HG03097 (cell line): ENCODE results near the gene DRC7.

ENCODE experiments used
- ATAC-seq: cut with Tn5 transposase; IDR thresholded peaks from one replicate; pipeline ENCODE4 v1.9.1; 2021; ENCODE audit not compliant: unreplicated experiment, low FRiP score

DRC7 gene

GRCh38 chr16:57749101-57749692 lies 54.6 kb downstream of the DRC7 start:
- ATAC-seq = no peak

GRCh38 chr16:57749856-57750452 lies 55.3 kb downstream of the DRC7 start:
- no peak for ATAC-seq

GRCh38 chr16:57750796-57751538 lies 56.4 kb downstream of the DRC7 start:
- ATAC-seq = no peak

DNA sequence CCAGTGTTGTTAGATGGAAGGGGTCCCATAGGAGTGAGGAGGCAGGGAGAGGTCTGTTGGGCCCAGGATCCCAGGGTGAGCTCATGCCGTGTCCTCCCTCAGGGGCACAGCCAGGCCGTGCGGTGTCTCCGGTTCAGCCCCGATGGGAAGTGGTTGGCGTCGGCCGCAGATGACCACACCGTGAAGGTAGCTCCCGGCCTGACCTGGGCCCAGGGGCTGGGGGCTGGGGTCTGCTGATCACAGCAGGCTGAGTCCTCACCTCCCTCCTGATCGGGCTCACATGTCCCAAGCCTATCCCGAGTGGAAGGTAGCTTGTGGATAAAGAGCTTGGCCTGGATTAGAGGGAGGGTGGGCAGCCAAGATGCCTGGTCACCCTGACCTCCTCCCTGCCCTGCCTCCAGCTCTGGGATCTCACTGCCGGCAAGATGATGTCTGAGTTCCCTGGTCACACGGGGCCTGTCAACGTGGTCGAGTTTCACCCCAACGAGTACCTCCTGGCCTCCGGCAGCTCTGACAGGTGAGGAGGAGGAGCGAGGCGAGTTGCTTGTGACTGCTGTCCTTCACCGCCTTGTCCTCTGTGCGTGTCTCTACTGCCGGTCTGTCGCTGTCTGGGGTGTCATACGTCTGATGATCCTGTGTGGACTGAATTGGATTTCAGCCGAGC lies 57.1 kb downstream of the DRC7 start:
- ATAC-seq = no peak

- no peak for ATAC-seq
Measured at GRCh38 chr16:57752203-57752580, 57.6 kb downstream of the DRC7 start.

DNA sequence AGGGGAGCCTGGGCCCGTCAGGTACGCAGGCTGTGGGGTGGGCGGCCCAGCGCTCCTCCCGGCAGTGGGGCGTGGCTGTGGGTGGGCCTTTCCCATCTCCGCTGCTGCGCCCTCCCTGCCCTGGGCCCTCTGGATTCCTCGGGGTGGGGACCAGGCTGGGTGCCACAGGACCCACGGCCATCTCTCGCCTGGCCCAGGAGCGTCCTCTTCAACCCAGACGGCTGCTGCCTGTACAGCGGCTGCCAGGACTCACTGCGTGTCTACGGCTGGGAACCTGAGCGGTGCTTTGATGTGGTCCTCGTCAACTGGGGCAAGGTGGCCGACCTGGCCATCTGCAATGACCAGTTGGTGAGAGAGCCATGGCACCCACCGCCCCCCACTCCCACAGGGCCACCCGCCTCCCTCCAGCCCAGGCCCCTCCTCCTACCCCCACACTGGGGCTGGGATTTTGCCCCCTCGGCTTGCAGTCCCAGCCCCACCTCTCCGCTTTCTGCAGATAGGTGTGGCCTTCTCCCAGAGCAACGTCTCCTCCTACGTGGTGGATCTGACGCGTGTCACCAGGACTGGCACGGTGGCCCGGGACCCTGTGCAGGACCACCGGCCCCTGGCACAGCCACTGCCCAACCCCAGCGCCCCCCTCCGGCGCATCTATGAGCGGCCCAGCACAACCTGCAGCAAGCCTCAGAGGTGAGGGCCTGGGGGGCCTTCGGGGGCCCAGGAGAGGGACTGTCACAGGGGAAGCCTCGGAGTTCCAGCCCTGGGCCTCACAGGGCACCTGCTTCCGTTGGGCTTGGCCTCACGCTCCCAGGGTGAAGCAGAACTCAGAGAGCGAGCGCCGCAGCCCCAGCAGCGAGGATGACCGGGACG lies 58.2 kb downstream of the DRC7 start:
- ATAC-seq = no peak

GRCh38 chr16:57753448-57754353 lies 59.1 kb downstream of the DRC7 start:
- ATAC-seq = no peak

DNA sequence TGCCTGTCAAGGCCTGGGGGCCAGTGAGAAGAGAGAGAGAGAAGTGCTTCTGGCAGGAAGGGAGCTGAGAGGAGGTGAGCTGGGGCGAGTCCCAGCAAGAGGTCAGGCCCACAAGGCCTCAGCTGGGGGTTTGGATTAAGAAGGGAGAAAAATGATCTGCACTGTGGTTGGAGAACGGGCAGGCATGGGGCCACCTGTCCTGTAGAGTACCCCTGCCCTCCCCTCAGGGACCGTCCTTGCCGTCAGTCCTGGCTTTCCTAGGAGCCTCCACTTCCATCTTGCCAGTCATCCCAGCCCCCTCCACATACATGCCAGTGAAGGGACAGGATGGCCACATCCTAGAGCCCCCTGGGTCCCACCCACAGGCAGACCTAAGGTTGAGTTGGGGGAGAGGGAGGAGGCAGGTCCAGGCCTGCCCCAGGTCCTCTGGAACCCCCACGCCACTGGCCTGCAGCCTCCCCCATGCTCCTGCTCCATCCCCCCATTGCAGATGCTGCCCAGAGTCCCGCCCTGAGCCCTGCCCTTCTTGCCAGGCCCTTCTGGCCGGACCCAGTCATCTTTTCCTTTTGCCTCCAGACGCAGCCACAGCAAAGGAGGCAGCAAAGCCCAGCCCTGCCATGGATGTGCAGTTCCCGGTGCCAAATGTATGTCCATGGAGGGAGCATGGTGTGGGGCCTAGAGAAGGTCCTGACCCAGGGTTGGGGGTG lies 59.9 kb downstream of the DRC7 start:
- ATAC-seq = no peak

- ATAC-seq = no peak
Measured at GRCh38 chr16:57755061-57755684, 60.6 kb downstream of the DRC7 start.

GRCh38 chr16:57755726-57756423 lies 61.3 kb downstream of the DRC7 start:
- no peak for ATAC-seq

- no peak for ATAC-seq
Measured at GRCh38 chr16:57756424-57757325, 62.1 kb downstream of the DRC7 start.

DNA sequence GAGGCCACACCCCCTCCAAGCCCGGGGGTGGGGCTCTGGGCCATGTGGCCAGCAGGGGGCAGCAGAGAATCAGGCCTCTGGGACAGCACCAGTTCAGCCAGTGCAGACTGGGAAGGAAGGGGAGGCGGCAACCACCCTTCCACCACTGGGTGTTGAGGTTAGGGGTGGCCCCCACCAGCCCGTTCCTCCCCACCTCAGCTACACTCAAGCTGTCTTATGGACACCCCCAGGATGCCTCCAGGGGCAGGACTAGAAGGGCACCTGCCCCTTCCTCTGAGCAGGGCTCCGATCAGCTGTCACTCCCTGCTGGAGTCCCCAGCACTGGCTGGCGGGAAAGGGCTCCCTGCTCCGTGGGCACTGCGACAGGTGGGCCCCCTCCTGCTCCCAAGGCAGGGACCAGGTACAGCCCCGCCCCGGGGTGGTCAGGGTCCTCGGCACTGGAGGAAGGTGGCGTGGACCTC lies 62.8 kb downstream of the DRC7 start:
- no peak for ATAC-seq

GRCh38 chr16:57757883-57758282 lies 63.3 kb downstream of the DRC7 start:
- no peak for ATAC-seq

DNA sequence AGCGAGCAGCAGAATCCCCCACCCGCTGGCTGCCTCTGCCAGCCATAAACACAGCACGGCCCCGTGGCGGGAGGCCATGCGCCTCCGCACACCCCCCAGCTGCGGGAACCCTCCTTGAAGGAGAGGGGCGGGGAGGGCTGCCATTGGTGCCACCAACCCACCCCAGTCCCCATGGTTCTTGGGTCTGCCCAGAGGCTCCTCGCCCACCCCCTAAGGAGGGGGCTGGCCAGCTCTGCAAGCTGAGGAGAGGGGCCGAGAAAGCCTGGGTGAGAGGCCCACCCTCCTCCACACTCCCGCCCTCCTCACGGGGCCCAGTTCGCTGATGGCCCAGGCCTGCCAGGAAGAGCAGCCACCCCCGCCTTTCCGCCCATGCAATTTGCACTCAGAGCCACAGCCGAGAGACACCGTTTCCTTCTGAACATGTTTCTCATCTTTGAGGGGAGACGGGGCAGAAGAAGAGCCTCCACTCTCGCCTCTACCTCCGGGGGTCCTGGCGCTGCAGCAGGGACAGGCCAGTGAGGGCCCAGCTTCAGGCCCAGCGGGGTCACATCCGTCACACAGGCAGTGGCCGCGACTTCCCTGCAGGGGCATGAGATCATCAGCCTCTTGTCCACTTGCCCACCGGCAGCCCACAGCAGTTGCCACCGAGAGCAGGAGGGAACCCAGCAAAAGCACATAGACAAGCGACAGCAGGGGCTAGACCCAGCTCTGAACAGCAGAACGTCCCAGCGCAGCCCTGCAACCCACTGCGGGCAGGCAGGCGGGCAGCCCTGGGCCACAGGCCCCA lies 63.9 kb downstream of the DRC7 start:
- no peak for ATAC-seq

- no peak for ATAC-seq
Measured at GRCh38 chr16:57759131-57759530, 64.5 kb downstream of the DRC7 start.
